Epidermal melanocyte (primary cell): ENCODE data around the gene GANAB.
A peak's percentile ranks its signal among the peaks of the same experiment; 100 is the strongest.
"Not testable (repeated sequence)": the region's sequence is repeated elsewhere in the genome, so short reads cannot be mapped to it uniquely, and the experiment has no call there.

Experiments
- DNase-seq: peaks from one replicate; pipeline ENCODE4 v3.0.0; 2011; ENCODE audit warnings: low spot score; ENCODE audit not compliant: insufficient read length

Gene GANAB

DNA sequence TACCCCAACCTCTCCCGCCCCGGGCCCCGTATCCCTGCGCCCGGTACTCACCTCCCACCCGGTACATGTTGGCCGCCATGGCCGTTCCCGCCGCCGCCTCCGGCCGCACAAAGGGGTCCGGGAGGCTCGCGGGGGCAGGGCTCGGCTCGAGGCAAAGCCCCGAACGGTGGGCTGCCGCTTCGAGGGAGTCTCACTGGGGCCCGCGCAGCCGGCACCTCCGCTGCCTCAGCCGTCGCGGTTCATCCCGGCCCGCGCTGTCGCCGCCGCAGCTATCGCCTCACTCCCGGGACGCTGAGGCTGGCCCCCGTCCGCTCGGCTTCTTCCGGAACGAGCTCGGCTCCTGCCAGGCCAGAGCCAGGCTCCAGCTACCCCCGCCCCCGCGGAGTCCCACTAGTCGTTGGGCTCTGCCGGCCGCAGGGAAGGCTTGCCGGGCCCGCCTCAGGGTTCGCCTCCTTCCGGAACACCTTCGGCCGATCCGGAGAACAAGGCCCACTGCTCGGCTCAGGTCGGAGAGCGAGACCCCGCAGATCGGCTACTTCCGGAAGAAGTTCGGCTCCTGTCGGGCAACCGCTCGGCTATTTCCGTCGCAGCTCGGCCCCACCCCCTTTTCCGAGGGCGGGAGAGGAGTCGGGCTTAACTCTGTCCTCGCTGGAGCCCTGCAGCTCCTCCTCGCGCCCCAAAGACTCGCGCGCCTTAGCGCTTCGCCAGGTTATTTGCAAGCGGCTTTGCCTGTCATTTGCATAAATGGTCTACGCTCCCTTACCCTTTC is 44.9 kb downstream of the GANAB start, which contains the start of gene MTA2:
MTA2 (minus strand) TSS at position 494 of the 769 bp plus-strand sequence; CDS start at position 79, 415 bp downstream.
- DNase-seq, result peak; percentile 73

DNA sequence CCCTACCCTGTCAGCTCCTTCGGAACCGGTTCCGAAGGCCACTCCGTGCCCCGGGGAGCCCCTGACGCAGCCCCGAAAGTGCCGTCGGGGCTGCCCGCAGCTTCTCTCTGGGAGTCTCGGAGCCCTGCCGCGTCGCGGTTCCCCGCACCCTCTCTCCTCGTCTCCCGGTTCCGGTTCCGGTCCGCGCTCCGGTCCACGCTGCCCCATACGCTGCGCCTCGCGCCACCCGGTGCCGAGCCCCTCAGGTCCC is 45.4 kb downstream of the GANAB start:
- no peak for DNase-seq

DNA sequence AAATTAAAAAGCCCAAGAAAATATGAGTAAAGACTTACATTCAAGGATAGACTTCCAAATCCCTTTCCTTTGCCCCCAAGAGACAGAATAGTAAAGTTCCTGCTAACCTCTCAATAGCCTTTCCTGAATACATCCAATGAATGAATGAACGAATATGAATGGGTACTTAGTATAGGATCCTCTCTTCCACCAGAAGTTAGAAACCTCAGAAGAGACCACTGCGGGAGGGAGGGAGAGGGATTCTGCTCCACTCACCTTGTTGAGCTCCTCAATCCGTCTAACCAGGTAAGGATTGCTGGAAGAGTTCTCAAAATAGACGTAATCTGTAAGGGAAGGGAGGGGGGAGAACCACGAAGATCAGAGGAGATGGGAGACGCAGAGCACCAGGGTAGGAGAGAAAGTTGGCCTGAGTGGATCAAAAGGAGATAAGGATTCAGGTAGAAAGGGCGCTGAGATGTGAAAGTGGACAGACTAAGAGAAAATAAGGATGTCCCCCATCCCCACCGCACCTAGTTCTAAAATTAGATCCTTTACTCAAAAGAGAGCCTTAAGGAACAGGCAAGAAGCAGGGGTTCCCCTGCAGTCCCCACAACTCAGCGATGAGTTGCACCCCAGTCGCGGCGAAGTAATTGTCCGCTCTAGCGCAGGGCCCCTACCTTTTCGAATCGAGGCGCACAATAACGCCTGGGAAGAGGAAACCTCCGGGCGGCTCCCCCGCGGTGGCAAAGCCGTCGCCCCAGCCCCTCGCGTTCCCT is 45.9 kb downstream of the GANAB start:
- DNase-seq, result no peak

DNA sequence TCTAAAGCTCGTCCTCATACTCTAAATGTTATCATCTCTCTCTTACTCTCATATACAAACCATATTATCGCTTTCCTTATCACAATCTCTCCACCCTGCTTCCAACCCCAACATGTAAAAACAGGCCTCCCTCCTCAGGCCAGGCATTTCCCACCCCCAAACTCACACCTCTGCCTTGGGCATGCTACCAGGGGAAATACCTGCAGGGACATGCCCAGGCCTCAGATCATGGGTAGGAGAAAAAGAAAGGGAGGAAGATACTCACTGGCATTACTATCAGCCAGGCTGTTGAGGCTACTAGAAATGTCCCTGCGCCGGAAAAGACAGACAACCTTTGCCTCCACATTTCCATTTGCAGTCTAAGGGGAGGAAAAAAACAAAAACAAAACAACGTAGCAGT is 46.5 kb downstream of the GANAB start:
- DNase-seq, result no peak

DNA sequence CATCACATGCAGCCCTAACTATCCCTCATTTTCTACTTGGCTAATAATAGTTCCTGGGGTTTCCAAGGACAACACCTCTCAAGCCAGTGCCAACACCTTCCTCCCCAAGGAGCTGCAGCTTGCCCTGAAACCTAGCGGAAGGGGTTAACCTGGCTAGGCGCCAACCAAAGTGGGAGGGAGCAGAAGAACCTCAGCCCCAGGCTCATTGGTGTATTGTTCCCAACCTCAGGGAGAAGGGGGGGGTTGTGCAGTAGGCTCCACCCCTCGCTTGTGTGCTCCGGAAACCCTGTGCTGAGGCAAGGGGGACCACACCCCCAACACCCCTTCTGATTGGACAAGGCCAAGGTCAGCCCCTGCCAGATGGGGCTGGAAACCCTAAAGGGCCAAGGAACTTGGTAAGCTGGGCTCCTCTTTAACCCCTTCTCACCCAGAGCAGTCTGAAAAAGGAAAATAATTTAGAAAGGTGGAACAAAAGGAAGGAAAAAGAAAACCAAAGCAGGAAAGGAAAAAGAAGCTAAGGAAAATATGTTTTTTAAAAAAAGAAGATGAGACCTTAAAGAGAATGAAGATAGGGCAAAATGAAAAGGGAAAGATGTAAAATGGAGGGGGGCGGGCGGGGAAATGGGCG is 47.2 kb downstream of the GANAB start:
- DNase-seq, result peak; percentile 98

DNA sequence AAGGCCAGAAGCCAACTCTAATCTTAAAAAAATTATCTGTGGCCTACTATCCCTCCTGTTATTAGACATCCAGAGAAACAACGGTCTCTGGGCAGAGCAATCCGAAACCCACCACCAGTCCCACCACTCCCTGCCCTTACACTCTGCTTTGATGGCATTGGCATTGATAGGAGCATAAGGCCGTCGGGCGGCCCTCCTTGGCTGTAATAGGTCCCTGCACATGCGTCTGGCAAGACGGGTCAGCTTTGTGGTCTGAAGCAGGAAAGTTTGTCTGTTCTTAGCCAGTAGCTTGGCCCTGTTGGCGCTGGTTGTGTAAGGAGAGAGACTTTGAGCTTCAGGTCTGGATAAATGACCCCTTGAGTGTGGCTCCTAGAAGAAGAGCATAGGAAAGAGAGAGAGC is 51.3 kb downstream of the GANAB start:
- no peak for DNase-seq

DNA sequence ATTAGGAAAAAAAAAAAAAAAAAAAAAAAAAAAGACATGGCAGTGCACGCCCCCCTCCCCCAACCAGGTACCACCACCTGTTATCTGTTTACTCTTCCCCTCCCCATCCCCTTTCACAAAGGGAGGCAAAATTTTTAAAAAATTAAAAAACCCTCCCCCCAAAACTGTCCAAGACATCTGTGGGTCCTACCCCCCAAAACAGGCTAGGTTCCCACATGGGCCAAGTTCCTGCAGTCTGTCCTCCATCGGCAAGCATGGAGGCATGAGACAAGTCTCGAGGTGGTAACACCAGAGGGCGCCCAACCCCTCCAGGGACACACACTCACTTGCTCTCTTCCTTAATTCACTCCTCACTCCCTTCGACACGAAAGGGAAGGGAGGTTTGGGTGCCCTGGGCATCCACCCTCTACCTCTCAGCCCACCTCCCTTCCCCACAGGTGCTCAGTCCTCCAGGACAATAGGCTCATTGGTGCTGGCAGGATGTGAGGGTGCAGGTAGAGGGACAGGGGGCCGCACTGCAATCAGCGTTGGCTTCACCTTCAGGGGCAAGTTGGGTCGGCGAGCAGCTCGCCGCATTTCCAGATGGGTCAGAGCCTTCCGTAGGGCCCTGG is 52.9 kb downstream of the GANAB start:
- DNase-seq, result no peak

DNA sequence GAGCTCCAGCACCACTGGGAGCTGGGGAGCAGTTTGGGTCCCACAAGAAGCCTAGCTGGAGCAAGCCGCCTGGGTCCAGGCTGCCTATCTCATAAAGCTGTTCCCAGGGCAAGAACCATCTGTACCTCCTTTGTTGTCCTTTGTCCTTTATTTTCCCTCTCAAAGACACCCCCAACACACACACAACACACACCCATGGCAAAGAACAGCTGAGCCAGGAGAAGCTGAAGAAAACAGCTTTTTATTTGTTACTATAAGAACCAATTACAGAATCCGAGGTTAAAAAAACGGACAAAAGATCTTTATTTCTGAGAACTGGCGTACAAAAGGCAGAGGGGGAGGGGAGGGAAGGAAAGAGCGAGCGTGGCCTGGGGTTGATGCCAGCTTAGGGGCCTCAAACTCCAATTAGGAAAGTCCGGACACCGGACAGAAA is 53.4 kb downstream of the GANAB start:
- DNase-seq, result no peak

DNA sequence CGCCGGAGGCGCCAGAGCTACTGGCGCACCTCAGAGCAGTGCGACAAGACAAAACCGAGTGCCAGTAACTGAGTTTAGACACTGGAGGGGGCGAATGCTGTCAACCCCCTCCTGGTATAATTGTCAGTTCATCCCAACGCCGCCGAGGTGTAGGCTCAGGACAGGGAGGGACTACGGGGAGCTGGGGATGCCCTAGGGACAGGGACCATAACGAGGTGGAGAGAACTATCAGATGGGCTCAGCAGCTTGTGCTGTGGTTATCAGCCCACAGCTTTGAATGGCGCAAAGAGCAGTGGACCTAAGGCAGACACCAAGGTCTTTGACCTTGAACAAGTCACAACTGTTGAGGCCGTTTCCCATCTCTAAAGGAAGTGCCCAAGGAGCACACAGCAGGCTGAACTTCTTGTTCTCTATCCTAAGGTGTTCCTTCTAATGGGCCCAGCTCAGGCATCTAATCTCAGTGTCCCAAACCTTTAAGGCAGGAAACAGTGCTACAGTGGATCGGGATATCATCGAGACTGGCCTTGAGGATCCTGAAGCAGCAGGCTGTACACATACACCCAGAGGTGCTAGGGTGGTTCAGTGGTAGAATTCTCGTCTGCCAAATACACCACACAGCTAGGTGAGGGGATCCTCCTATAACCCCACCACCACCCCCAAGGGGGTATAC is 54.1 kb downstream of the GANAB start:
- no peak for DNase-seq

DNA sequence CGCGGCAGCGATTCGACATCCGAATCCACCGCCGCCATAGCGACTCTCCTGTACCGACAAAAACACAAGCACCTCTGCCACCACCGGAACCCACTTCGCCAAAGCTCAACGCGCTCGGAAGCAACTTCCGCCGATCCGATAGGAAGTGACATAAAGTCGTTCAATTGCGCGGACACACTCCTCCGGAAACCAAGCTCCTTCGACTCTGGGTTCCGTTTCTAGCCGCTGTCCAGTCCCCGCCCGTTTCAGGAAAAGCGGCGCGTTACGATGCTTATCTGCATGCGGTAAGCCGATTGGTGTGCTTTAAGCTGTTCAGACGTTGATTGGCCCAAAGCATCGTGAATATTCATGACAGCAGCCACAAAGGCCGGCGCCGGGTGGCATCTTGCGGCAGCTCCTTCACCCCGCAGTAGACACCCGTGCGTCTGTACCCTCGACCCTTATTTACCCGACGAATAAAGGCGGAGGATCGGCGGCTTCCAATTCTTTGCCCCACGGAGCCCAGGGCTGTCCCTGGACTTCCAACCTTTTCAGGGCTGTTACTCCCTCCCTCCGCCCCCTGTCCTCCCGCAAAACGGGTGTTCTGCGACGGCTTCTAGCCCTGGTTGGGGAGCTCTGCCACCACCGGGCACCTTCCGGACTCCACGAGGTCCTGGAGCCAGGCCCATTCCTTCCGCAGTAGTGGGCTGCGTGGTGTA is 54.8 kb downstream of the GANAB start, which contains the start of gene TUT1:
TUT1 (minus strand) TSS at position 76 of the 698 bp plus-strand sequence; CDS start at position 38, 38 bp downstream.
- peak; percentile 92 for DNase-seq

DNA sequence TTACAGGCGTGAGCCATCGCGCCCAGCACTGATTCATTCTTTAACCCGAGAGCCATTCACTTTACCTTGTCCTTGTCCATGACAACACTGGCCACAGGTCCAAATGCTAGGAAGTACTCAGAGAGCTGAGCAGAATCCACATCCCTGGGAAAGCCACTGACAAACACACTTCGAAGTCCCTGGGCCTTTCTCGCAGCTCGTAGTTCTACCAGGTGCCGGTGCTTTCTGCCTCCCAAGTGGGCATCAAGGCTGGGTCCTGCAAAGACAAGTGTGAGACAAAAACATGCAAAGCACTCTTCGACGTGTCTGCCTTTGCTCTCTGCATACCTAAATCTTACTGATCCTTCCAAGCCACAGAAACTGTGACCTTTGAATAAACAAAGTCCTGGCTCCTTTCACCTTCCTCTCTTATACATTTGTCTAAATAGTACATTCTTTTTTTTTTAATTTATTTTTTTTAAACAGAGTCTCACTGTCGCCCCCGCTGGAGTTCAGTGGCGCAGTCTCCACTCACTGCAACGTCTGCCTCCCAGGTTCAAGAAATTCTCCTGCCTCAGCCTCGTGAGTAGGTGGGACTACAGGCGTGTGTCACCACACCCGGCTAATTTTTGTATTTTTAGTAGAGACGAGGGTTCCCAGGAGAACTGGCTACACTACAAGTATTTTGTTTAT is 57.3 kb downstream of the GANAB start:
- DNase-seq, result no peak

DNA sequence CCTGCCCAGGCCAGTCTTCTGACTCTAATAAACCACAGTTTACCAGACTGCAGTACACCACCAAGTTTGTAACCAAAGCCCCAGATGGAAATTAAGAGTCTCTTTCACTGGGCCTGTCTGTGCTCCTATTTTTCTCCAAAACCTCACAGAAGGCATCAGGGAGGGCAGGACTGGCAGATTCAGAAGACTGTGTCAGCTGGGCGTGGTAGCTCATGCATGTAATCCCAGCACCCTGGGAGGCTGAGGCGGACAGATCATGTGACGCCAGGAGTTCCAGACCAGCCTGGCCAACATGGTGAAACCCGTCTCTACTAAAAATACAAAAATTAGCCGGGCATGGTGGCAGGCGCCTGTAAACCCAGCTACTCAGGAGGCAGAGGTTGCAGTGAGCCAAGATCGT is 61.1 kb downstream of the GANAB start:
- DNase-seq, result not testable (repeated sequence)

DNA sequence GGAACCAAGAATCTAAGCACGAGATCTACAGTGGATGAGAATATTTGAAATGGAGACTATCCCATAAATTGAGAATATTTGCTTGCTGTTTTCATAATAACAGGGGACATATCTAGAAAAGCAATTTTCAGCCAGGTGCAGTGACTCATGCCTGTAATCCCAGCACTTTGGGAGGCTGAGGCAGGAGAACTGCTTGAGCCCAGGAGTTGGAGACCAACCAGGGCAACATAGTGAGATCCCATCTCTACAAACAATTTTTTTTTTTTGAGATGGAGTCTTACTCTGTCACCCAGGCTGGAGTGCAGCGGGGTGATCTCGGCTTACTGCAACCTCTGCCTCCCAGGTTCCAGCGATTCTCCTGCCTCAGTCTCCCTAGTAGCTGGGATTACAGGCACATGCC is 64.7 kb downstream of the GANAB start:
- DNase-seq, result not testable (repeated sequence)

DNA sequence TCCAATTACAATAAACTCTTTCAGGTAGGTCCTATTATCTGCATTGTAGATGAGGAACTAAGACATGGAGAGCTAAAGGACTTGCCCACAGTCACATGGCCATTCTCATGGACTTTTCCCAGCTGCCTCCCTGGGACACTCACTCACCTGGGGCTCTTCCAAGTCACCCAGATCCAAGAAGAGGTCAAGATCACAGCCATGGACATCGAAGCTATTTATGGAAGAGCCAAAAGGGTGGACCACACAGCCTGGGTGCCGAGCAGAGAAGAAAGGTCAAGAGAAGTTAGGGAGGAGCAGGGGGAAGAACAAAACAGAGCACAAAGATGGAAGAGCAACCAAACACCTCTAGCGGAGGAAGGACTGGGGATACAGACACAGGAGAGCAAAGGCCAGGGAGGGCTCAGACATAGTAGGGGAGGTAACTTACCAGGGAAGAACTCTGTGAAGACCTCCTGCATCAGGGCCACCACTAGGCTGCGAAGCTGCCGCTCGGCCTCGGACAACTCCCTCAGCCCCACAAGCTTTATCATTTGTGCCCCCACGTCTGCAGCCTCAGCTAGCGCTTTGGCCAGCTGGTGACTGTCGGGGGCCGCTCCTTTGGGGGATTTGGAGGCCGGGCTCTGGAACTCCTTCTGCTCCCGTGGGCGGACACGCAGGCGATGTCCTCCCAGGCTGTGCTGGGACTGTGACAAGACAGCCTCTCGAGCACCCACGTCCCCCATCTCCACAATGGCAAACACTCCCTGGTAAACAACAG is 65.3 kb downstream of the GANAB start:
- DNase-seq, result no peak

DNA sequence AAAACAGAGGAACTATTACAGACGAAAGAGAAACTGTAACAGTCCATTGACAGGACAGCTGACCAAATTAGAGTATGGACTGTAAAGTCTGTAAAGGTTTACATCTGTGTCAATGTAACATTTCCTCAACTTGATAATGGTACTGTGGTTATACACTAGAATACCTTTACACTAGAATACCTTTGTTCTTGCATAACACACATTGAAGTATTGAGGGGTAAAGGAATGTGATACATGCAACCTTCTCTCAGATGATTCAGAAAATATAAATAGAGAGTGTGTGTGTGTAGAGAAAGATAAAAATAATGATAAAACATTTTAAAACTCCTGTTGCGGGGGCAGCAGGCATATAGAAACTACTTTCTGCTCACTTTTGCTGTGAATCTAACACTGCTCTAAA is 67.2 kb downstream of the GANAB start:
- DNase-seq, result no peak

DNA sequence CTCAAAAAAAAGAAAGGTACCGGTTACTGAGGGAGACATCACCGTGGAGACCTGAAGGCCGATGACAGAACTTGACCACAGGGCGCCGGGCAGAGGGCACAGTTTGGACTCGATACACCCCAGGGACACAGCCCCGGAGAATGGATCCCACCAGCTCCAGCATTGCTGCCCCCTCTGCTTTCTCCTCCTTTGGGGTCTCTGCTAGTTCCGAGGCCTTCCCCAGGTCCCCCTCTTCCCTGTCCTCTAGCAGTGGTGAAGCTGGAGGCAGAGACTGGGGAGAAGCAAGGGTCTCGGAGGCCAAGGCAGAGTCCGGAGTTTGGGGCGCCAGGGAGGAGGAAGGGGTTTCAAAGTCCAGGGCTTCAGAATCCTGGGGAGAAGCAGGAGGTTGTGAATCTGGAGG is 67.9 kb downstream of the GANAB start:
- no peak for DNase-seq

DNA sequence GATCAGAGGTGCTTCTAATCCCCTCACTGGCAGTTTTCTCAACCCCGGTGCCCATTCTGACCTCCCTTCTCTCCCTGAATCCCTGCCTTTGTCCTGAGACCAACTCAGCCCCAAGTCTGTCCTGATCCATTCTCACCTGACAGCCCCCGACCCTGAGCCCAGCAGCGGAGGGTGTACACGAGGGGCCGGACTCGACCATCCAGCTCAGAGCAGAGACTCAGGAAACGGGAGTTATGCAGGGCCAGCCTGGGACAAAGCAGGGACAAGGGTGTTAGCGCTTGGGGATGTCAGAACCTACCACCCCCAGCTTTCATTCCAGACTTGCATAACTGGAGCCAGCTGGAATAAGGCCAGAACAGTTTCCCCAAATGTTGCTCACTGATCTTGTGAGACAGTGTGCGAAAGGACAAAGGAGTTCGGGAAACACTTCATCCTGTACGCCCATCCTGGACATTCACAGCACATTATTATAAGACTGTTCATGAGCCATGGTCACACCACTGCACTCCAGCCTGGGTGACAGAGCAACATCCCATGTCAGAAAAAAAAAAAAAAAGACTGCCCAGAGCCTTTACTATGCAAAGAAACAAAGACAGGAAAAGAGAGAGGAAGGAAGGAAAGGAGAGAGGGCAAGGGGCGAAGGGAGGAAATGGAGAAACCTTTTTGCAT is 69.2 kb downstream of the GANAB start:
- DNase-seq, result no peak

DNA sequence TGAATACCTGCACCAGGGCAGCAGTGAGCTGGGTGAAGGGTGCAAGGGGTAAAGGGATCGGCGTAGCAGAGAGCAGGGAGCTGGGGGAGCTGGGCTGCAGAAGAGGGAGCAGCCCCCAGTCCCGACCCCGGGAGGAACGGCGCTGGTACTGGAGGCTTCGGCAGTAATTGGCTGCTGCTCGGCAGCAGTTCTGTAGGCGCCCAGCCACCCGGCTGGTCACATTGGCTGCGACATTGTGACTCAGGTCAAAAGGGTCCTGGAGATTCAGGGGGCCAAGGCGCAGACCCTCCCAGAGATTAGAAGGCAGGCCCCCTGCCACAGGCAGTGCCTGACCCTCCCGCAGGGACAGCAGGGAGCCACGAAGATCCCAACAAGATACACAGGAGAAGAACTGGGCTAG is 70.6 kb downstream of the GANAB start:
- no peak for DNase-seq

DNA sequence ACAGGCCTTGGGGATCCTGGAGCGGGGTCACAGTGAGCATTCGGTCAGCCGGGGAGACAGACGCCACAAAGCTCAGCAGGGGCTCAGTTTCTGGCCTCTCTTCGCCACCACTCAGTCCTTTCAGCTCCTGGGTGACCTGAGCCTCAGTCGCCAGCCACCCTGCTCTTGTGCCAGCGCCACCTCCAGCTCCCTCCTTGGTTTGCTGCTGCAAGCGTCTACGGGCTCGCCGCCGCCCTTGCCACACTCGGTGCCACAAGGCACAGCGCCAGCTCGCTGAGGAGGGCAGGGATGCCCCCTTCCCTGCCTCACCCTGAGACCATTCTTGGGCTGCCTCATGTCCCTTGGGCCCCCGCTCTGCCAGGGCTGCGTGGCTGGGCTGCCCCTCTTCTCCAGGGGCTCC is 71.3 kb downstream of the GANAB start:
- DNase-seq, result no peak
